ENCODE measurements around the gene PTPRC. TPM values are rescaled to one million over a fixed set of nuclear protein-coding genes. Genes with fewer than 3 reads are reported as not detected.
A peak's percentile ranks its signal among the peaks of the same experiment; 100 is the strongest.

Gene PTPRC
- total RNA-seq, 3 donors from 2014 or later = 22.0 to 36.0 (median 35.7) TPM

- intact Hi-C loops (cut with DNase I; ENCODE audit: low total_unique reads) = no loop called here
- no peaks in the 10 kb centered on the region for H3K27me3 ChIP-seq
- H3K4me3 ChIP-seq = peak overlapping the region in 1 of 3 donors; percentile 9
- DNase-seq (ENCODE audit: low spot score in 2 of 2) = peak in 1 of 2 donors; percentile 56
- no peak overlapping the region for H3K27ac ChIP-seq
- TF ChIP-seq POLR2AphosphoS5 (IDR thresholded peaks at IDR 0.05) = no peak
- TF ChIP-seq CTCF (IDR thresholded peaks at IDR 0.05) = peak; percentile 19 to 52 (median 52)
- TF ChIP-seq POLR2A (IDR thresholded peaks at IDR 0.05) = no peak
- H3K36me3 ChIP-seq = no peaks in the 10 kb centered on the region
- H3K4me1 ChIP-seq = no peaks in the 10 kb centered on the region
- no peaks in the 10 kb centered on the region for H3K9me3 ChIP-seq
Measured at GRCh38 chr1:198699167-198700015, 60.6 kb downstream of the PTPRC start.

DNA sequence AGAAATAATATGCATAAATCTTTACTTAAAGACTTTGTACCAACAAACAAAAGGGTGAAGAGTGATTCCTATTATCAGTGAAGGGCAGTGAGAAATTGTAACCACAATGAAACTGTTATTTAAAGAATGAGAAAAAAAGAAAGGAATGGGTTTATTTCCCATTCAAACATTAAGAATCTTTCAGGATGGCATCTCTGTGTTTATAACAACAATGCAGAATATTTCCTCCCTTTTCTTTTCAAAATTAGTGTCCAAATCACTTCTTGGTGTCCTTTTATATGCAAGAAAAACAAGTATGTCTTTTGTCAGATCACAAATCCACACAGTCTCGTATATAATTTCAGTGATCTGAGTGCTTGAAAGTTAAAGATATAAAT lies 61.2 kb downstream of the PTPRC start:
- intact Hi-C loops (cut with DNase I; ENCODE audit: low total_unique reads) = no loop called here
- Histone ChIP-seq H3K4me3 (no peak overlapping the region), H3K36me3 (no peaks in the 10 kb centered on the region), H3K27ac (no peak overlapping the region), H3K27me3 (no peaks in the 10 kb centered on the region), H3K9me3 (no peaks in the 10 kb centered on the region), H3K4me1 (no peaks in the 10 kb centered on the region)
- TF ChIP-seq POLR2A (IDR thresholded peaks at IDR 0.05) (no peak), CTCF (IDR thresholded peaks at IDR 0.05) (no peak), POLR2AphosphoS5 (IDR thresholded peaks at IDR 0.05) (no peak)
- DNase-seq (ENCODE audit: low spot score in 2 of 2) = no peak

- TF ChIP-seq POLR2AphosphoS5 (IDR thresholded peaks at IDR 0.05) (no peak), CTCF (IDR thresholded peaks at IDR 0.05) (no peak), POLR2A (IDR thresholded peaks at IDR 0.05) (no peak)
- H3K9me3 ChIP-seq = no peaks in the 10 kb centered on the region
- no peak for DNase-seq (ENCODE audit: low spot score in 2 of 2)
- intact Hi-C loops (cut with DNase I; ENCODE audit: low total_unique reads) = no loop called here
- no peak overlapping the region for H3K27ac ChIP-seq
- H3K27me3 ChIP-seq = no peaks in the 10 kb centered on the region
- H3K36me3 ChIP-seq = no peaks in the 10 kb centered on the region
- H3K4me3 ChIP-seq = no peak overlapping the region
- H3K4me1 ChIP-seq = no peaks in the 10 kb centered on the region
Measured at GRCh38 chr1:198700396-198700795, 61.6 kb downstream of the PTPRC start.

- intact Hi-C loops (cut with DNase I; ENCODE audit: low total_unique reads) = no loop called here
- Histone ChIP-seq H3K27me3 (no peaks in the 10 kb centered on the region), H3K27ac (no peak overlapping the region), H3K36me3 (no peaks in the 10 kb centered on the region), H3K9me3 (no peaks in the 10 kb centered on the region), H3K4me3 (no peak overlapping the region), H3K4me1 (no peaks in the 10 kb centered on the region)
- TF ChIP-seq POLR2AphosphoS5 (IDR thresholded peaks at IDR 0.05) (no peak), CTCF (IDR thresholded peaks at IDR 0.05) (no peak), POLR2A (IDR thresholded peaks at IDR 0.05) (no peak)
- no peak for DNase-seq (ENCODE audit: low spot score in 2 of 2)
Measured at GRCh38 chr1:198701250-198701649, 62.4 kb downstream of the PTPRC start.

- intact Hi-C loops (cut with DNase I; ENCODE audit: low total_unique reads) = no loop called here
- H3K4me3 ChIP-seq = no peak overlapping the region
- no peak overlapping the region for H3K27ac ChIP-seq
- no peaks in the 10 kb centered on the region for H3K4me1 ChIP-seq
- no peak for DNase-seq (ENCODE audit: low spot score in 2 of 2)
- TF ChIP-seq CTCF (IDR thresholded peaks at IDR 0.05) (no peak), POLR2A (IDR thresholded peaks at IDR 0.05) (no peak), POLR2AphosphoS5 (IDR thresholded peaks at IDR 0.05) (no peak)
- H3K36me3 ChIP-seq = no peaks in the 10 kb centered on the region
- no peaks in the 10 kb centered on the region for H3K27me3 ChIP-seq
- H3K9me3 ChIP-seq = no peaks in the 10 kb centered on the region
Measured at GRCh38 chr1:198701766-198702539, 63.1 kb downstream of the PTPRC start.
